Activated CD8-positive, alpha-beta T cell treated with anti-CD3 and anti-CD28 coated beads for 36 hours (primary cell): ENCODE data around the gene HECTD3. TPM values are rescaled to one million over a fixed set of nuclear protein-coding genes. Genes with fewer than 3 reads are reported as not detected.

Source experiments
- total RNA-seq, 2 experiments: library from RNA; stranded (reverse); gene quantifications; one replicate each; pipeline ENCODE4 v1.2.3, GENCODE V29; 2021

Gene HECTD3
- total RNA-seq, 2 experiments from 2014 or later = 16.4 to 16.9 TPM

Other genes with a start within 250 kb of the HECTD3 start
- gene RPS8, start 235.8 kb downstream of the HECTD3 start, total RNA-seq = 1,000 to 10,000 TPM; 3,218 to 3,314 TPM
- gene BEST4, start 223.2 kb downstream of the HECTD3 start, total RNA-seq = 1 to 10 TPM in 1 of 2 experiments, under 1 TPM in 1; 0.87 to 1.0 TPM
- 10 to 100 TPM; 36.4 to 36.6 TPM for gene PLK3, start 210.9 kb downstream of the HECTD3 start, total RNA-seq
- gene DYNLT4, start 204.0 kb downstream of the HECTD3 start, total RNA-seq = 1 to 10 TPM in 1 of 2 experiments, under 1 TPM in 1; 0.36 to 1.1 TPM
- gene BTBD19, start 202.8 kb downstream of the HECTD3 start, total RNA-seq = 1 to 10 TPM; 4.8 to 5.6 TPM
- under 1 TPM; 0.13 to 0.97 TPM for gene PTCH2, start 168.1 kb downstream of the HECTD3 start, total RNA-seq
- gene EIF2B3, start 24.7 kb downstream of the HECTD3 start, total RNA-seq = 10 to 100 TPM; 40.5 to 45.3 TPM
- gene UROD, start 930 bp upstream of the HECTD3 start, total RNA-seq = 100 to 1,000 TPM; 109 to 113 TPM
- under 1 TPM; 0.70 to 0.87 TPM for gene ZSWIM5, start 195.3 kb upstream of the HECTD3 start, total RNA-seq